ENCODE measurements around the gene ATP2A3.

Gene ATP2A3

GRCh38 chr17:3972281-3972731 is 8.1 kb upstream of the ATP2A3 start:
- no peak for DNase-seq

GRCh38 chr17:3970668-3971067 is 6.4 kb upstream of the ATP2A3 start:
- DNase-seq, result no peak

- no peak for DNase-seq
Measured at GRCh38 chr17:3969963-3970362, 5.7 kb upstream of the ATP2A3 start.

- DNase-seq, result no peak
Measured at GRCh38 chr17:3968886-3969524, 4.8 kb upstream of the ATP2A3 start.

GRCh38 chr17:3968015-3968414 is 3.8 kb upstream of the ATP2A3 start:
- no peak for DNase-seq

GRCh38 chr17:3966720-3967363 is 2.6 kb upstream of the ATP2A3 start:
- no peak for DNase-seq

- peak; percentile 38 to 77 (median 57) for DNase-seq
Measured at GRCh38 chr17:3965118-3965800, 1.0 kb upstream of the ATP2A3 start.

- peak; percentile 52 to 73 (median 66) for DNase-seq
Measured at GRCh38 chr17:3963237-3964201, 718 bp downstream of the ATP2A3 start.

GRCh38 chr17:3962965-3963236 is 1.3 kb downstream of the ATP2A3 start:
- DNase-seq, result no peak

GRCh38 chr17:3962217-3962964 is 1.8 kb downstream of the ATP2A3 start:
- no peak for DNase-seq

GRCh38 chr17:3961564-3962047 is 2.6 kb downstream of the ATP2A3 start:
- DNase-seq, result peak in 1 of 5 donors; percentile 54

- no peak for DNase-seq
Measured at GRCh38 chr17:3960764-3961163, 3.5 kb downstream of the ATP2A3 start.

- DNase-seq, result no peak
Measured at GRCh38 chr17:3959921-3960601, 4.2 kb downstream of the ATP2A3 start.

GRCh38 chr17:3959295-3959899 is 4.8 kb downstream of the ATP2A3 start:
- DNase-seq, result no peak

- no peak for DNase-seq
Measured at GRCh38 chr17:3957735-3958599, 6.3 kb downstream of the ATP2A3 start.

GRCh38 chr17:3956983-3957382 is 7.3 kb downstream of the ATP2A3 start:
- DNase-seq, result no peak

- no peak for DNase-seq
Measured at GRCh38 chr17:3956327-3956957, 7.8 kb downstream of the ATP2A3 start.

- no peak for DNase-seq
Measured at GRCh38 chr17:3955673-3955988, 8.6 kb downstream of the ATP2A3 start.

GRCh38 chr17:3954976-3955672 is 9.1 kb downstream of the ATP2A3 start:
- no peak for DNase-seq
